A673 (cell line): ENCODE measurements around the gene NRP2. TPM values are rescaled to one million over a fixed set of nuclear protein-coding genes. Genes with fewer than 3 reads are reported as not detected.

Experiments used
- BruUV-seq: library from RNA; stranded (reverse); fragments of 400-500 nt; replicated peaks from 2 replicates; lab custom pipeline; 2021; lab: Mats Ljungman, UMichigan
- CTCF ChIA-PET: fragments of 300-600 bp; sonication (Branson Sonifier 250); formaldehyde crosslinking; loops from one replicate; lab custom pipeline; 2022; ENCODE audit warnings: antibody characterized with exemption; lab: Charles Lee
- POLR2A ChIA-PET: fragments of 300-600 bp; sonication (Branson Sonifier 250); formaldehyde crosslinking; loops from one replicate; lab custom pipeline; 2022; ENCODE audit warnings: antibody characterized with exemption; ENCODE audit not compliant: low non-redundant PET; lab: Charles Lee
- DNase-seq: peaks from one replicate; pipeline ENCODE4 v3.0.0-alpha.2; 2015; ENCODE audit warnings: low spot score
- H3K27ac ChIP-seq: fragments of 200-600 bp; sonication (generic); 2 replicates; pipeline ENCODE4 v1.5.1; 2016; ENCODE audit warnings: mixed run types, low read depth, mild to moderate bottlenecking, mixed read lengths, antibody characterized with exemption, low read length; ENCODE audit not compliant: poor library complexity, severe bottlenecking
- H3K27me3 ChIP-seq: fragments of 200-600 bp; sonication (generic); replicated peaks from 2 replicates; pipeline ENCODE4 v1.6.1; 2017; ENCODE audit warnings: mixed run types, low read depth, mild to moderate bottlenecking, mixed read lengths, antibody characterized with exemption, low read length; ENCODE audit not compliant: insufficient read depth, poor library complexity
- H3K36me3 ChIP-seq: fragments of 200-600 bp; sonication (generic); 2 replicates; pipeline ENCODE4 v1.6.1; 2016; ENCODE audit warnings: mixed run types, mild to moderate bottlenecking, mixed read lengths, antibody characterized with exemption, low read length; ENCODE audit not compliant: insufficient read depth, poor library complexity, severe bottlenecking
- H3K4me1 ChIP-seq: fragments of 200-600 bp; sonication (generic); 2 replicates; pipeline ENCODE4 v1.6.1; 2017; ENCODE audit warnings: mixed run types, mild to moderate bottlenecking, mixed read lengths, antibody characterized with exemption, low read length; ENCODE audit not compliant: insufficient read depth, poor library complexity, severe bottlenecking
- H3K4me3 ChIP-seq: fragments of 200-600 bp; sonication (generic); 2 replicates; pipeline ENCODE4 v1.5.1; 2016; ENCODE audit warnings: low read depth, mixed run types, mild to moderate bottlenecking, mixed read lengths, low read length; ENCODE audit not compliant: poor library complexity, severe bottlenecking
- H3K9me3 ChIP-seq: fragments of 200-600 bp; sonication (generic); 2 replicates; pipeline ENCODE4 v1.6.1; 2016; ENCODE audit warnings: mixed run types, low read depth, mild to moderate bottlenecking, mixed read lengths, antibody characterized with exemption, low read length; ENCODE audit not compliant: poor library complexity, severe bottlenecking
- EZH2 ChIP-seq: fragments of 200-600 bp; sonication (generic); IDR thresholded peaks from 2 replicates; pipeline ENCODE4 v1.6.1; 2017; ENCODE audit warnings: borderline replicate concordance, low read depth, mild to moderate bottlenecking, mixed read lengths, antibody characterized with exemption, low read length; ENCODE audit not compliant: poor library complexity, severe bottlenecking
- intact Hi-C: fragments of 100-400 bp; cut with micrococcal nuclease; formaldehyde crosslinking; loops from one replicate; pipeline ENCODE4 v1.10.0; 2022; ENCODE audit not compliant: unreplicated experiment
- total RNA-seq: library from RNA; stranded (reverse); gene quantifications from 2 replicates; pipeline ENCODE4 v1.2.3, GENCODE V29; 2021
- TF ChIP-seq, protein P1 (sequence below): fragments of 300-800, 200-600 bp; sonication (generic); conservative IDR thresholded peaks from 2 replicates; pipeline ENCODE4 v1.5.1; 2017; ENCODE audit warnings: low read depth, mild to moderate bottlenecking, antibody characterized with exemption, low read length, moderate library complexity, mixed read lengths

Gene NRP2
- total RNA-seq, 1 experiment from 2014 or later = 4.0 TPM

DNA sequence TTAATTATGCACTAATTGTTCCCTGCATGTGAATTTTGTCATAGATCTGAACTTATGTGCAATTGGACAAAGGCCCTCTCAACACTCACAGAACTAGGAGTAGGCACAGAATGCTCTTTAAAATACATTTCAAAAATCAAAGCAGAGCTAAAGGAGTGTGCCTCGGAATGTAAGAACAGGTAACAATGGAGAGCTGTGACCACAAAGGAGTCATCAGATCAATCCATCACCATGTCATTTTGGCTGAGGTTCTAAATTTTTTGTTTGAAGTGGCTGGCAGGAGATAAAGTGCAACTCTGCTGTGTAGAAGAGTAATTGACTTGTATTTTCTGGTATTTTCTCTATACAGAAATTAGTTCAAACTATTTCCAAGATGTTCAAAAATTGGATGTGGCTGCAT lies 155.4 kb downstream of the NRP2 start:
- H3K4me1 ChIP-seq = no peaks in the 10 kb centered on the region
- BruUV-seq = no TSS peak
- no peak for DNase-seq
- no peaks in the 10 kb centered on the region for H3K36me3 ChIP-seq
- no peaks in the 10 kb centered on the region for H3K9me3 ChIP-seq
- H3K27me3 ChIP-seq = no peaks in the 10 kb centered on the region
- H3K27ac ChIP-seq = no peak overlapping the region
- intact Hi-C loops = no loop called here
- H3K4me3 ChIP-seq = no peak overlapping the region
- ChIA-PET POLR2A (no interaction called here), CTCF (no interaction called here)
- no peak for TF ChIP-seq EZH2
- TF ChIP-seq, protein P1, sequence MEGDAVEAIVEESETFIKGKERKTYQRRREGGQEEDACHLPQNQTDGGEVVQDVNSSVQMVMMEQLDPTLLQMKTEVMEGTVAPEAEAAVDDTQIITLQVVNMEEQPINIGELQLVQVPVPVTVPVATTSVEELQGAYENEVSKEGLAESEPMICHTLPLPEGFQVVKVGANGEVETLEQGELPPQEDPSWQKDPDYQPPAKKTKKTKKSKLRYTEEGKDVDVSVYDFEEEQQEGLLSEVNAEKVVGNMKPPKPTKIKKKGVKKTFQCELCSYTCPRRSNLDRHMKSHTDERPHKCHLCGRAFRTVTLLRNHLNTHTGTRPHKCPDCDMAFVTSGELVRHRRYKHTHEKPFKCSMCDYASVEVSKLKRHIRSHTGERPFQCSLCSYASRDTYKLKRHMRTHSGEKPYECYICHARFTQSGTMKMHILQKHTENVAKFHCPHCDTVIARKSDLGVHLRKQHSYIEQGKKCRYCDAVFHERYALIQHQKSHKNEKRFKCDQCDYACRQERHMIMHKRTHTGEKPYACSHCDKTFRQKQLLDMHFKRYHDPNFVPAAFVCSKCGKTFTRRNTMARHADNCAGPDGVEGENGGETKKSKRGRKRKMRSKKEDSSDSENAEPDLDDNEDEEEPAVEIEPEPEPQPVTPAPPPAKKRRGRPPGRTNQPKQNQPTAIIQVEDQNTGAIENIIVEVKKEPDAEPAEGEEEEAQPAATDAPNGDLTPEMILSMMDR = no peak

DNA sequence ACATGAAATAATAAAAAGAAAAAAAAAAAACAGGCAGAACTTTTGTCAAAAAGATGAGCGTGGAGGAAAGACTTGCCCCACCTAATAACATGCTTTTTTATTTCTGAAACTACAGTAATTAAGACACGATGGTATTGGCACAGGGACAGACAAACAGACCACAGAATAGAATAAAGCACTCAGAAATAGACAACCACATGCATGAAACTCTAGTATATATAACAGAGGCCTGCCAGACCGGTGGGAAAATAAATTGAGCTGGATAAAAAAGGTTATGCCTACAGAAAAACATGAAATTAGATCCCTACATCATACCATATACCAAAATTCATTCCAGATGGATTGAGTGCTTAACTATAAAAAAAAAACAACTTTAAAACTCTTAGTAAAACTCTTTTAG lies 163.1 kb downstream of the NRP2 start:
- Histone ChIP-seq H3K27ac (no peak overlapping the region), H3K4me1 (no peaks in the 10 kb centered on the region), H3K27me3 (no peaks in the 10 kb centered on the region), H3K9me3 (no peaks in the 10 kb centered on the region), H3K4me3 (no peak overlapping the region), H3K36me3 (no peaks in the 10 kb centered on the region)
- no peak for DNase-seq
- TF ChIP-seq, protein P1 = no peak
- TF ChIP-seq EZH2 = no peak
- no TSS peak for BruUV-seq
- intact Hi-C loops = no loop called here
- ChIA-PET CTCF (no interaction called here), POLR2A (no interaction called here)
